Fibroblast of skin of abdomen (primary cell): Measurements from ENCODE around the gene ACOT13.
"Not testable (repeated sequence)": the region's sequence is repeated elsewhere in the genome, so short reads cannot be mapped to it uniquely, and the experiment has no call there.

Experiments used
- DNase-seq: peaks from one replicate; pipeline ENCODE4 v3.0.0-alpha.2; 2013

ACOT13 gene

GRCh38 chr6:24692848-24693592, 26.1 kb downstream of the ACOT13 start:
- DNase-seq, result no peak

- DNase-seq, result no peak
Observed at GRCh38 chr6:24694198-24694597, 27.3 kb downstream of the ACOT13 start.

- DNase-seq, result peak; percentile 28
Observed at GRCh38 chr6:24695635-24696034, 28.8 kb downstream of the ACOT13 start.

GRCh38 chr6:24696097-24696496, 29.2 kb downstream of the ACOT13 start:
- DNase-seq, result no peak

GRCh38 chr6:24699521-24700359, 32.9 kb downstream of the ACOT13 start:
- no peak for DNase-seq

GRCh38 chr6:24702720-24703282, 35.9 kb downstream of the ACOT13 start:
- no peak for DNase-seq

- no peak for DNase-seq
Observed at GRCh38 chr6:24704468-24704867, 37.6 kb downstream of the ACOT13 start.

GRCh38 chr6:24708612-24709011, 41.7 kb downstream of the ACOT13 start:
- DNase-seq, result no peak

GRCh38 chr6:24709014-24709711, 42.3 kb downstream of the ACOT13 start:
- no peak for DNase-seq

GRCh38 chr6:24710519-24711303, 43.8 kb downstream of the ACOT13 start:
- DNase-seq, result no peak

GRCh38 chr6:24716602-24717148, 49.8 kb downstream of the ACOT13 start:
- DNase-seq, result not testable (repeated sequence)

GRCh38 chr6:24718449-24719124, 51.7 kb downstream of the ACOT13 start:
- no peak for DNase-seq

- peak; percentile 31 for DNase-seq
Observed at GRCh38 chr6:24719125-24719971, 52.5 kb downstream of the ACOT13 start, which contains the start of gene C6orf62. Gene C6orf62, minus strand, starts transcription at chr6:24719154. Its CDS starts 486 bp downstream, at chr6:24718668.

GRCh38 chr6:24720131-24720603, 53.3 kb downstream of the ACOT13 start:
- peak; percentile 59 for DNase-seq

GRCh38 chr6:24720604-24721460, 54.0 kb downstream of the ACOT13 start:
- DNase-seq, result peak; percentile 100

- DNase-seq, result no peak
Observed at GRCh38 chr6:24721461-24722215, 54.8 kb downstream of the ACOT13 start.

GRCh38 chr6:24723270-24723669, 56.4 kb downstream of the ACOT13 start:
- DNase-seq, result no peak

GRCh38 chr6:24730653-24731052, 63.8 kb downstream of the ACOT13 start:
- DNase-seq, result not testable (repeated sequence)
